DMS 273 (cell line): ENCODE measurements around the gene CSMD2.

Experiments
- DNase-seq: peaks from one replicate; lab custom pipeline; 2025; ENCODE audit not compliant: unreplicated experiment; lab: John Stamatoyannopoulos, UW

CSMD2 gene

DNA sequence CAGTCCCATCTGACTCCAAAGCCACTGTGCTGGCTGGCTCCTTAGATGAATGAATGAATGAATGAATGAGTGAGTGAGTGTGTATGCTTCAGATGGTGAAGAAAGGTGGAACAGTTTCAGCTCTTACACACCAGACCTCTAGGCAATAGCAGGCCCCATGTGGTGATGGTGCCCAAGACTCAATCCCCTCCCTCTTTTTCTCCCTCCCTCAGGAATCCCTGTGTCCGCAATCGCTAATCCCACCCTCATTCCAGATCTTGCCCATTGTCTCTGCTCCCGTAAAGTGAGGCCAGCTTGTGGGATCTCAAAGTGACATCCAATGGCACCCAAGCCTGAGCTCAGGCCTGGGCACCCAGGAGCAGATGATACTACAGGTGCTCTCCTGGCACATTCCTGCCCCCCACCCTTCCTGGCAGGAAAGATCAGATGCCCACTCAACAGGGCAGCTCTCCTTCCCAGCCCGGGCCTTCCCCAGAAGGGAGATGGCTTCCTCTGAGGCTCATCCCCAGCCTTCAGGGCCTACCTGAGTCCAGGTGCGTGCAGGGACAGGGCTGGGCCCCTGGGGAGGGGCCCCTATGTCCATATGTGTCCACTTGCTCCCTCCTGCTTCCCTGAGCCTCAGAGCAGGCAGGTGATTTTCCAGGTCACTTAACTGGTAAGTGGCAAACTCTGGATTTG lies 194.7 kb downstream of the CSMD2 start:
- no peak for DNase-seq

DNA sequence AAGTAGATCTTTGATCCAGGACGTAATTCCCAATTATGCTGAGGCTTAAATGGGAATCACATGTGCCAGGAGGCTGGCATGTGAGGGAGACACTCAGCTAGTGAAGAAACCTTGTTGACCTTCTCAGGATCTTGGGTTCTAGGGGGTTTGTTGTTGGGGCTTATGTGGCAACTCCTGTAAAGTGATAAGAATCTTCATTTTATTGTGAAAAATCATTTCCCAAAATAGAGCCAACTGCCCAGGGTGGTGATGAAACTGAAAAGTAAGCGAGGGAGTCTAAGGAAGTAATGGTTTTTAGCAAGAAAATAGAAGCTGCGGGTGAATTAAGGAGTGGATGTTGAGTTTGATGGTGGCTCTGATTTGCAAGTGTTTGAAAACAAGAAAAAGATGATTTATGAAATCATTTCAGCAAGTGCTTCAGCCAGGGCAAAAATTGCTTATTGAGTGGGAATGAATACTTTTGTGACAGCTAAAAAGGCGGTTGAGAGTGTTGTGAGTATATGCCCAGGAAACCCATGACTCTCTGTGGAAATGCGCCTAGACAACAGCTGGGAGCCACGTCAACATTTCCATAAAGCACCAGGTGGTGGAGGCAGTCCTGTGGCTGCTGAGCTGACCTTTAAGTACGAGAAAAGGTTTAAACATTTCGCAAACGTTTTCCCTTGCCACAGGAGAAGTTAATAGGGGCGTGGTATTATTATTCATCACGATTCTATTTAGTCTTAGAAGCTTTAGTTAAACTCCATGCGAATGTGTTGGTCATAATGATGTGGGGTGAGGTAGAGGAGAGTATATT lies 198.5 kb downstream of the CSMD2 start:
- DNase-seq, result peak; percentile 79

DNA sequence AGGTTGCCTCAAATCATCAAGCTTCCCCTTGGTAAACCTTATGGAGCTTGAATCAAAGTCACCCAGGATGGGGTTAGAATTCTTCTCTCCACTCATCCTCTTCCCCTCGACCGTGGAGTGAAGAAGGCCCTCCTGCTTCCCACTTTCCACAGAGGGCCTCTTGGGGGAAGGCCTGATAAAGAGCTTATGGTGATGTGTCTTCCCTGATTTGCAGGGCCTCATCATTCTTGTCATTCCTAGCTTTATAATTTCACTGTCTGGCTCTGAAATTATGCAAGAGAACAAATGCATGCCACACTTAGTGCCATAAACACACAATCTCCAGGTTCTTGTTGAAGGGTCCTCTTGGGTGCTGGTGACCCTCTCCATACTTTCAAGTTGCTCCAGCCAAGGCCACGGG lies 199.9 kb downstream of the CSMD2 start:
- DNase-seq, result no peak

DNA sequence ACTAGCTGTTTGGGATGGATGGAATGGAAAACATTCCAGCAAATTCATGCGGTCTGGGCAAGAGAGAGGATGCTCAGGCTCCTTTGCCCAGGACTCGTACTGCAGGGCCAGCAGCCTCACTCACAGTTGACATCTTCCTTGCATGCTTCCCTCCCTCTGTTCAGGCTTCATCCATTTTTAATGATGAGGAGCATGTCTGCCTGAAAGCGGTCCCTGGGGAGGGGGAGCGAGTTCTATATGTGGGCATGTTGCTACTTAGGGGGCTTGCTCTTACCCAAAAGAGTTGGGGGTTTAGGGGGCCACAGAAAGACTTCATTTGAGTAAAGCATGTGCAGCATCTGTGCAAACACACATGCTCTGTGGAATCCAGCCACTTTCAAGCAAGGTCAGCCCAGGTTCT lies 203.0 kb downstream of the CSMD2 start:
- no peak for DNase-seq

DNA sequence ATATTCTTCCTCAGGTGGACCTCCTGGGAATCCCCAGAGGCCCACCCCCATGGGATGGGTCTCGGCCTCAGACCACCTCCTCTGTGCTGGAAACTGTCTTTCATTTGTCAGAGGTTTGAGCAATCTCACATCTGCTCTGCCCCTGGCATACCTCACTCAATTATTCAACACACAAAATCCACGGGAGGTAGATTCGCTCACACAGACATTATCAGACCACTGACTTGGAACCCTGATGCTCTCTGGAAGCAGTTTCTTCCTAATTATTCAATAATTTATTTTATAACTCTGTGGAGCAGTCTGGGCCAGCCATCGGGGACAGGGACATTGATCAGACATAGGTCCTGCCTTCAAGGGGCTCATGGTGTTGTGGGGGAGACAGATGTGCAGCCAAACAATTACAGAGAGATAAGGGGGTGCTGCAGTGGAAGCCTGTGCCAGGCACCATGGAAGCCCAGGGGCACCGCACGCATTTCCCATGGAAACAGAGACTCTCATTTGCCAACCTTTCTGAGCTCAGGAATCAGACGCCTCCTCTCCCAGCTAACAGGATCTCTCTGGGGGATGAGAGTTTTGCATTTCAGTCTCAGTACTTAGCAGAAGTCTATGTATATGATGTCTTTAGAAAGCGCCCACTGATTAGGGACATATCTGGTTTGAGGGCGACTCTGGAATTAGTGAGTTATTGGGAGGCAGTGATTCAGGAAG lies 204.7 kb downstream of the CSMD2 start:
- no peak for DNase-seq

DNA sequence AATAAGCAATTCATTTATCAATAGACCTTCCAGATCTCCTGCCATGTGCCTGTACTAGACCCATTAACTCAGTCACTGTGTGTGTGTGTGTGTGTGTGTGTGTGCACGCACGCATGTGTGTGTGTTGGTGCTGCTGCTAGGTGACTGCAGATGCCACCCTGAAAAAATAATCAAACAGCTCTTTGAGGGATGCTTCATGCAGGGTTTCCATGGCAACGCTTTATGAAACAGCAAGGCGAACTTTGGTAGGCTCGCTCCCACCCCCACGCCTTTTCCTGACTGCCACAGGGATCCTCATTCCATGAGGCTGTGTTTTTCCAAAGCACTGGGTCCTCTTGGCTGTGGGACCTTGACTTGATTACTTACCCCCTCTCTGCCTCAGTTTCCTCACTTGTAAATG lies 207.2 kb downstream of the CSMD2 start:
- peak; percentile 37 for DNase-seq

DNA sequence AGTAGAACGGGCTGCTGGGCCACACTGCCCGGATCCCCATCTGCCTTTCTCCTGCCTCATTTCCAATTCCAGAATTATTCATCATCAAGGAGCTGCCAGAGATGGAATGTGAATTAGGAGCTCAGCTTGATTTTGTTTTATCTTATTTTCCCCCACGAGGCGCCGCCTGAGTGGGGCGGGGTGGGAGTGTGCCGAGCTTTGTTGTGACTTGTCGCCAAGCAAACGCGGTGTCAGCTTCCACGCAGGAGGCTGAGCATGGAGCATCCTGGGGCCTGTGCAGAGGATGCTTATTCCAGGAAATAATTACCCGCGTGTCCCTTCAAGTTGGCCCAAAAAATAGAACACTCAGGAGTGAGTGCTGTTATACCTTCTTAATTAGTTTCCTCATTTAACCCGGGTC lies 209.9 kb downstream of the CSMD2 start:
- DNase-seq, result no peak

DNA sequence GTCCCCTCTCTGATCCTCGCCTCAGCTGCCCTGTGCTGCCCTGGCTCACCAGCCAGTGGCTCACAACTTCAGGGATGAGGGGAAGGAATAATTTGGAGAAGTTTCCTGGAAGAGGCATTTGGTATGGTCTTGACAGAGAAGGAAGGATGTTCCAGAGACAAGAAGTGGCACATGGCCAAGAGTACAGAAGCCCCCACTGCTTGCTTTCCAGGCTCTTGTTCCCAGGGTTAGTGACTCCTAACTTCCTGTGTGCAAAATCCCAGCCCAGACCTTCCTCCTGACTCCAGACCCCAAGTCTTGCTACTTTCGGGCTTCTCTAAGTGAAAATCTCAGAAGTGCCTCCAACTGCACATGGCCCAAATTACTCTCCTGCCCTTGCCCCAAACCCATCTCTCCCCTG lies 215.5 kb downstream of the CSMD2 start:
- no peak for DNase-seq

DNA sequence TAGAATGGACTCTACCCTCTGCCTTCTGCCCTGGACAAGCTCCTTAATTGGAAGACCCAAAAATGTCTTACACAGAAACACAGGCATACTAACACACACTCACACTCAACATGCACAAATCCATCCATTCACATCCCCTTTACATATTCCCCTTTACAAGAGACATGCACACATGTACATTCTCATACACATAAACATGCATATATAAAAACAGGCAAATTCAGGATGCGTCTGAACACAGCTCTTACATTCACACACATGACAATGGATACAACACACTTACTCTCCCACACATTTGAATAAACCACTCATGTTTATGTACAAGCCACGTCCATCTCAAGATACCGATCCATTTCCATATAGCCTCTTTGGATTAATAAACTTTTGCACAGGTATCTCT lies 216.7 kb downstream of the CSMD2 start:
- DNase-seq, result no peak

DNA sequence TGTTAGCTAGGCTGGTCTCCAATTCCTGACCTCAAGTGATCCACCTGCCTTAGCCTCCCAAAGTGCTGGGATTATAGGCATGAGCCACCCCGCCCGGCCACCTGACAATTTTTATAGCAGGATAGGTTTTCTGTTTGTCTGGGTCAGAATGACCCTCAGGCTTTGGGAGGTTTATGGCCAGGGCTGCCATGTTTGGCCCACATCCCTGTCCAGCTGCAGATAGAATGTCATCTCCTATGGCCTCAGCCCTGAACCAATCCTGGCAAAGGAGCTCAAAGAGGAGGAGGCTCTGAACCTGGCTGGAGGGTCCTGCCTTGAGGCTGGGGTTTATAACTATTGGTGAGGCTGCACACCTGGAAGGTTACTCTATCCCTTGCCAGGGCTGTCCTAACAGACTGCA lies 218.2 kb downstream of the CSMD2 start:
- DNase-seq, result no peak

DNA sequence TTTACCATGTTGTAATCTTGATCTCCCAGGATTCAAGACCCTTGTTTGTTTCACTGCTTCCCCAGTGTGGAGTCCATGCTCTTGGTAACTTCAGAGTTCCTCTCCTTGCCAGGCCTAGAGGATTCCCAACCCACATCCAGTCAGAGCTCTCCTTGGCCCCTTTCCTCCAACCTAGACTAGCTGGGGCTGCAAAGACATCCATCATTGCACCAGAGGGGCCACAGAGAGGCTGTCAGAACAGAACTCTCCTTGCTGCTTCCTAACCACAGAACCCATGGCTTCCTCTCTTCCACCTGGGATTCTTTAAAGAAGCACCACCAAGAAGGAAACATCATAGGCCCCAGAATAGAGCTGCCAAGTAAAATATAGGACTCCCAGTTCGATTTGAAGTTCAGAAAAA lies 220.2 kb downstream of the CSMD2 start:
- no peak for DNase-seq

DNA sequence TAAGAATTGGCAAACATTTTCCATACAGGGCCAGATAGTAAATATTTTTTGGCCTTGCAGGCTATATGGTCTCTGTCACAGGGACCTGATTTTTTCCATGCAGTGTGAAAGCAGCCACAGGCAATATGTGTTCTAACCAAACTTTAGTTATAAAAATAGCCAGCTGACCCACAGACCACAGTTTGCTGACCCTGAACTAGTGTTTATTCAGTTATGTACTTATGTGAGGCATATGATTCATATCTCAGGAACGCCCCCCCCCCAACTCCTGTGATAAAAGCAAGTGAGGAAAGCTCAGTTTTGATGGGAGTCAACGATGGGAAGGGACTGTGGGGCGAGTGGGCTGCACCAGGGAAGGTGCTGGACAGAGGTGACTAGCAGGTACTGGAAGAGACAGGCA lies 221.1 kb downstream of the CSMD2 start:
- DNase-seq, result no peak

DNA sequence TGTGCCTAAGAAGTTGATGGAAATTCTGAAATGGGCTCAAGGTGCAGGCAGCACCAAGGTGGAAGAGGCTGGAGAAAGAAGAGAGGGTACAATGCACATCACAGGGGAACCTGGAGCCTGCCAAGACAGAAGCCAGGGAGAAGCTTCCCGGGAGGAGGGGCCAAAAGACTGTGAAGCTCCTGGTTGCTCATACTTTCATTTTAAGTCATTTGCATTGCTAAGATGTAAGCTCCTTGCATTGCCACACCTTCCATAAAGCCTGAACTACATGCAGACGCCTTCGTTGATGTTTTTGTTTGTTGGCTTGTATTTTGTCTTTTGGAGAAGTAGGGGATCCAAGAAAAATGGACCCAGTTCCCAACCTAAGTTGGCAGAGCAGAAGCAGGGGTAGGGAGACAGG lies 232.2 kb downstream of the CSMD2 start:
- DNase-seq, result no peak

DNA sequence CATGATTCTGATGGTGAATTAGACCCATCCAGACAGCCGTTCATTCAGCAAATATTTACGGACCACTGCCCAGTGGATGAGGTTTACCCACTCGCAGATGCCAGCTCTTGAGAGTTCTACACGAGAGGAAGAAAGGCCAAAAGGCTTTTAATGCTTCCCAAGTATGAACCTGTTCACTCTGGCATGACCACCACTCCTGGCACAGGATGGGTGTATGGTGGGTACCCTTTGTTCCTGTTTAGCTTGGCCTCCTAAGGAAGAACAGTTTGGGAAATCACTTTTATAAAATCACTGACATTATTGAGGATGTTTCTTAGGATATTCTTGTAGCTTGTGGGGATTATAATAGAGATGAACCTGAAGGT lies 233.9 kb downstream of the CSMD2 start:
- no peak for DNase-seq

DNA sequence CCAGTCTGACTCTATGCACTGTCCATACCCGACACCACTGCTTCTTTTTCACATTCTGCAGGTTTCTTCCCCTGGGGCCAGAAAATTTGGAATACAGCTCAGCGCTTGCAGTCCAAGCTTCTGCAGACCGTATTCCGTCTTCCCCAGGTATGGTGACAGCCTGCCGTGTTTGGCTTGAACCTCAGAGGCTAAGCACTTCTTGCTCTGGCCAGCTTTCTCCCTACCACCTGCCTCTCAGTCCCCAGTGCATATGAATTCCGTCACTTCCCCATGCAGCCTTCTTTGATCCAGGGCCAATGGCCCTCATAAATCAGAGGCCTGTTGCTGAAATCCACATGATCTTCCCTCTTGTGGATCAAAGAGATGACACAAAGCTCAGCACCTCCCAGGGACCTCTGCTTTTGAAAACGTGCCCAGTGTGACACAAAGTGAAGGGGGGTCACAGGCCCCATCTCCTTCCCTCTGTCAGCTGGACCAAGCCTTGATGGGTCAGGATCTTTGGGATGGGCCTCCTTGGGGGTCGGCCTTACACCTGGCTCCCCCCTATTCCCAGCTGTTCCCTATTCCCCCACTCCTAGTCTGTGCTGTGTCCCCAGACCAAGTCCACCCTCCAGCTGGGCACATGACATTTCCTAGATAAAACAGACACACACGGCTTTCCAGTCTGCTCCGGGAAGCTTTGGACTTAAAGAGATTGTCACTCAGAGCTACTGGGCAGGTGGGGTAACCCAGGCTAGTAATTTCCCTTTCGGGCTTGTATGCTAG lies 234.5 kb downstream of the CSMD2 start:
- DNase-seq, result no peak

DNA sequence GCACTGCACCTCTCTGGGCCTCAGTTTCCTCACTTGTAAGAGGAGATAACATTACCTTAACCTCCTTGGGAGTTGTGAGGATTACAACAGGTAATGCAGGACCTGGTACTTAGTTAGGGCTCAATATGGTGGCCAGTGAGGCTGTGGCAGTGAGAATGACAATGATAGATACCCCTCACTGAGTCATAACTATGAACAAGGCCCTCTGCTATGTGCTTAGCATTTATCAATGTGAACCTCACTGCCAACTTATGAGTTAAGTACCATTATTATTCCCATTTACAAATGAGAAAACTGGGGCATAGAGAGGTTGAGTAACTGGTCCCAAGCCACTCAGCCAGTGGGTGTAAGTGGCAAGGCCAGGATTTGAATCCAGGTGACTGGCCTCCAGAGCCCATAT lies 236.8 kb downstream of the CSMD2 start:
- DNase-seq, result no peak

DNA sequence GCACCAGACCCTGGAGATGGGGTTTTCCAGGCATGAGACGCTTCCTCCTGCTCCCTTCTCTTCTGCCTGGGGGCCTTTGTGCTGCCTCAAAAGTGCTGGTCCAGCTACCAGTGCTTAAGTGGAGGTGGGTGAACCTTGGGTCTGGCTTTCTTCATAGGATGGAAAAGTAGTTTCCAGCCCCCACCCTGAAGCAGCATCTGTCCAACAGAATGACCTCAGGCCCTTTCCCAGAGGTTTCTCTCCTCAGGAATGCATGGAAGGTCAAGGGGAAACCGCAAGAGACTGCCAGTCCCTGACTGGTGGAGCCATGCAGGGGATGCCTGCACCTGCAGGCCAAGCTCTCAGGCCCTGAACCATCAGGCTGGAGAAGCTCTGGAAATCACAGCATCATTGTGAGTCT lies 237.3 kb downstream of the CSMD2 start:
- no peak for DNase-seq

DNA sequence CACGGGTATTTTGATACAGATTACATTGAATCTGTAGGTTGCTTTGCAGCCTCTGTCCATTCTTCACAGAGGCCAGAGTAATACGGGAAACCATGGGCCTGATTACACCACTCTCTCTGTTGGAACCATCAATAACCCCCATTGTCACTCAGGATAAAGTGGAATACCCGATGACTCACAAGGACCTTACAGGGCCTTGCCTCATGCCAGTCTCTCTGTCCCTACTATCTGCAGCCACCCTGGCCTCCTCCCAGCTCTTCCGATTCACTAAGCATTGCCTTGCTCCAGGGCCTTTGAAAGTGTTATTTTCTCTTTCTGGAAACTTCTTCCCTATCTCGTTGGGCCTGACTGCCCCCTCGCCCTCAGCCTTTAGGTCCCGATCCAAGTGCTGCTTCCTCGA lies 239.4 kb downstream of the CSMD2 start:
- no peak for DNase-seq

DNA sequence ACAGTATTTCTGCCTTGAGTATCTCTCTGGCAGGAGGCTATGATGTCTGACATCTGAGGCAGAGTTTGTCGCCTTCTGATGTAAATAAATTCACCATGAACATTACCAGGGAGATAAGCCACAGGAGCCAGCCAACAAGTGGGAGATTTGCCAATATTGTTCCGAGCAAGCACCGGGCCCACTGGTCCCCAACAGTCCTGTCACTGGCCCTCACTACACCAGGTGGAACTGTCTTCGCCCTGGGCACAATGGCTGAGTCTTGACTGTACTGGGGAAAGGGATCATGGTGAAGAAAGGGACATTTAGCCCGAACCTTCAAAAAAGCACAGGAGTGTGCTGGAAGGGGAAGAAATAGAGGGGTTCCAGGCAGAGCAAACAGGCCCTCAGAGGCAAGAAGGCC lies 243.7 kb downstream of the CSMD2 start:
- DNase-seq, result no peak

DNA sequence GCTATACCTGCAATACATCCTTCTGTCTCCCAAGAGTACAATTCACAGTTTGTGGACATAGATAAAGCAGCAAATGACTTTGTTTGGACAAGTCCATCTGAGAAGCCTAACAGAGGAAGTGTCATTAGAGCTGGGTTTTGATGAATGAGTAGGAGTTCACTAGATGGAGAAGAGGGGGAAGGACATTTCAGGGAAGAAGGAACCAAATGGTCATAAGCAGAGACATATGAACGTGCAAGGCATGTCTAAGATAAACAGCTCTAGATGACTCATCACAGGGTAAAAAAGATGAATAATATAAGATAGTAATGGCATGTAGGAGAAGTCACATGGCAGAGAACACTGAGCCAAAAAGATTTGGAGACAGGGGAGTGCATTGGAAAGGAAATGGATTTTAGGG lies 246.7 kb downstream of the CSMD2 start:
- no peak for DNase-seq

DNA sequence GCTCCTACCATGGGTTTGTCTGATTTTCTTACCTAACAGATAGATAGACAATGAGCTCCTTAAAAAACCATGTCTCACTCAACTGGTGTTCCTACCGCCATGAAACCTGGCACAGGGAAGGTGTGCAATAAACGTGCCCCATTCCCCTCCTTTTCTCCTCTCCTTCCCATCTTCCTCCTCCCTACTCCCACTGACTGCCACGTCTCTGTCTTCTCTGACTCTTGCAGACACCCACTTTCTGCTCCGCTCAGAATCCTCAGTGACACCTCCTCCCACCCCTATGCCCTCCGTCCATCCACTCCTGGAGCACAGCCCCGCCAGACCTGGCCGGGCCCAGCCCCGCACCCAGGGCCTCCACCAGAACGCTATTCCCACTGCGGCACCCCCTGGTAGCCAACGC lies 248.2 kb downstream of the CSMD2 start:
- DNase-seq, result no peak

DNA sequence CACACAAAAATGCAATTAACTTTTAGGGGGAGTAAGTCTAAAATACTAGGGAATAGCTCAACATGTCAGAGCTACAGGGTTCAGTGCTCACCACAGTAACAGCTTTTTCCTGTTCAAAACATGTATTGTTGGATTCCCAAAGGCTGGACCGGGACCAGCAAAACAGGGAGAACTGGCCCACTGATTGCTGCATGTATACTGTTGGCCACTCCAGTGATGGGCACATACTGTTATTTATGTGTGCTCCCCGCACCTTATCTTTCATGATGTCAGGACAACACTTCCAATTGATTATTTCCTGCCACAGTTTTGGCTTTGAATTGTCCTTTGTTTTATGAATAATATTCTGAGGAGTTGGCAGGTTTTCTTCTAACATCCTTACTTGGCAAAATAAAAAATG lies 250.5 kb downstream of the CSMD2 start:
- no peak for DNase-seq
